Epithelial cell of esophagus (primary cell): ENCODE measurements around the gene GPR153.

ENCODE experiments used
- DNase-seq: peaks from one replicate; pipeline ENCODE4 v3.0.0; 2010; ENCODE audit warnings: low read depth
- H3K4me3 ChIP-seq: 2 replicates; pipeline ENCODE4 v1.5.1; 2011; ENCODE audit warnings: mild to moderate bottlenecking, low read length, control low read depth
- TF ChIP-seq, protein P1 (sequence below): IDR thresholded peaks from 2 replicates; pipeline ENCODE4 v1.5.1; 2011; ENCODE audit warnings: low read depth, mild to moderate bottlenecking, low read length, control low read depth, inconsistent platforms; ENCODE audit not compliant: insufficient read depth; ENCODE audit errors: missing control alignments

GPR153 gene

DNA sequence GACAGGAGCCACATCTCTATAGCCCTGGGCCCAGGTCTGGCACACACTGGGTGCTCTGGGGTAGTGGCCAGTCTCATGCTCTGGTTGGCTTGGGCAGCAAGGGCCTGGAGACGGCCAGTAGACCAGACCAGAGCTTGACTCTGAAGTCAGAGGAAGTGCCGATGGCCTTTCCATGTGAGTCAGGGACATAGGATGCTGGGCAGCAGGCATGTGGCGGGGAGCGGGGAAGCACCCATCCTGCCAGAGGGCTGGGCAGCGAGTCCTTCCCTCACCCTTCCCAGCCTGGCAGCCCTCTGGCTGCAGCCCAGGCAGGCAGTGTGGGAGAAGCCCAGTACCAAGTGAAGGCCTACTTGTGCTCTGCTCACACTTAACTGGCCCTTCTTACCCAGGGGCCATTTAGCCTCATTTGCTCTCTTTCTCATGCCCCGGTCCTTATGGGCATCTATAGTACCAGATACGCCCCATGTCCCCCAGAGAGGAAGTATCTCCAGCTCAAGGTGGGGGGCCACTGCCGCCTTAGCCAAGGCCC lies 3.3 kb downstream of the GPR153 start:
- no peak for DNase-seq
- no peak overlapping the region for H3K4me3 ChIP-seq
- TF ChIP-seq, protein P1, sequence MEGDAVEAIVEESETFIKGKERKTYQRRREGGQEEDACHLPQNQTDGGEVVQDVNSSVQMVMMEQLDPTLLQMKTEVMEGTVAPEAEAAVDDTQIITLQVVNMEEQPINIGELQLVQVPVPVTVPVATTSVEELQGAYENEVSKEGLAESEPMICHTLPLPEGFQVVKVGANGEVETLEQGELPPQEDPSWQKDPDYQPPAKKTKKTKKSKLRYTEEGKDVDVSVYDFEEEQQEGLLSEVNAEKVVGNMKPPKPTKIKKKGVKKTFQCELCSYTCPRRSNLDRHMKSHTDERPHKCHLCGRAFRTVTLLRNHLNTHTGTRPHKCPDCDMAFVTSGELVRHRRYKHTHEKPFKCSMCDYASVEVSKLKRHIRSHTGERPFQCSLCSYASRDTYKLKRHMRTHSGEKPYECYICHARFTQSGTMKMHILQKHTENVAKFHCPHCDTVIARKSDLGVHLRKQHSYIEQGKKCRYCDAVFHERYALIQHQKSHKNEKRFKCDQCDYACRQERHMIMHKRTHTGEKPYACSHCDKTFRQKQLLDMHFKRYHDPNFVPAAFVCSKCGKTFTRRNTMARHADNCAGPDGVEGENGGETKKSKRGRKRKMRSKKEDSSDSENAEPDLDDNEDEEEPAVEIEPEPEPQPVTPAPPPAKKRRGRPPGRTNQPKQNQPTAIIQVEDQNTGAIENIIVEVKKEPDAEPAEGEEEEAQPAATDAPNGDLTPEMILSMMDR = no peak

DNA sequence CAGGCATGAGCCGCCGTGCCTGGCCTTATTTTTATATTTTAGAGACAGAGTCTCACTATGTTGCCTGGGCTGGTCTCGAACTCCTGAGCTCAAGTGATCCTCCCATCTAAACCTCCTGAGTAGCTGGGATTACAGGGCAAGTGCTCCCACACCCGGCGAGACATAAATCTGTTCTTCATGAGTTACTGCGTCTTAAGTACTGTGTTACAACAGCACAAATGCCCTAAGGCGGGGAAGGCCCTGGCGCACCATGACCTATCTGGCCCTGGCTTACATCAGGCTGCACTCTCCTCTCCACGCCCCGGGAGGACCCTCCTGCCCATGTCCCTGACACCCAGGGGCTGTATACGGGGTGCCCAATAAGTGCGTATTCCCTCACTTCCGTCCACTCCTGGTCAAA lies 4.3 kb downstream of the GPR153 start:
- no peak for DNase-seq
- no peak overlapping the region for H3K4me3 ChIP-seq
- TF ChIP-seq, protein P1 = no peak

DNA sequence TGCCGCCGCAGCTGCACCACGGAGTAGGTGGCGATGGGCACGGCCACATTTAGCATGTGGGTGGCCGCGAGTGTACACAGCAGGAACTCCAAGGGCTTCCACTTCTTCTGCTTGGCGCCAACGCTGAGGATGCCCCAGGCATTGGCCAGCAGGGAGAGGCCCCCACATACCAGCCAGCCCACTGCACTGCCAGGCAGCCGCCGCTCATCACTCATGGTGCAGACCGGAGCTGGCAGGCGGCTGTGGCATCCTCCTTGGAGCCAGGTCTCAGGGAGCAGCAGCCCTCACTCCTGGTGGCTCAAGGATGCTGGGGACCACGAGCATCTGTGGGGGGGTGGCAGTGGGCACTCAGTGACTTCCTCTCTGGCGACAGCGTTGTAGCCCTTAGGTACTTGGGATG lies 6.2 kb downstream of the GPR153 start:
- DNase-seq = no peak
- no peak overlapping the region for H3K4me3 ChIP-seq
- TF ChIP-seq, protein P1 = no peak

DNA sequence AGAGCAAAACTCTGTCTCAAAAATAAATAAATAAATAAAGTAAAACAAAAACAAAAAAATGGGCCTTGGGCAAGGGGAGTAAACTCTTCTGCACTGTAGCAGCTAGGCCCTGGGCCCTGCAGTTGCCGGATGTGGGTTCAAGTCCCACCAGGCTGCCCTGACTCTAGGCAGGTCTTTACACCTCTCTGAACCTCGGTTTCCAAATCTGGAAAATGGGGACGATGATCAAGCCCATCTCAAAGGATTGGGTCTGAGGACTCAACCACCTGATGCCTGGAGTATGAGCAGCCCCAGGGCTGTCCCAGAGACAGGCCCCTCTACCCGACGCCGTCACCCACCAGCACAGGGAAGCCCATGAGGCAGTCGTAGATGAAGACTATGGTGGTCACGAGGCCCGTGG lies 7.5 kb downstream of the GPR153 start:
- no peak for DNase-seq
- H3K4me3 ChIP-seq = no peak overlapping the region
- TF ChIP-seq, protein P1 = no peak

DNA sequence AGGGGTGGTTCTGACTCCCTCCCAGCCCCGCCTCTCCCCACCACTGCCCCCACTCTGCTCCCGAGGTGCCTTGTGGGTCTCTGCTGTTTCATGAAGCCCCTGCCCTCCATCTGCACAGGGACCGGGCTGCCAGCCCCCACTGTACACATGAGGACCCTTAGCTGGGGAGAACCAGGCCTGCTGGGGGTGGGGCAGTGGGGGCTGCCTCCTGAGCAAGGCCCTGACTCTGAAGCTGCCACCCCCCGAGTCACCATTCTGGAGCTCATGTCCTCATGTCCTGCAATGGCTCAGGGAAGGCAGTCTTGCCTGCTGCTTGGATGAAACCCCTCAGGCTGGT lies 8.6 kb downstream of the GPR153 start:
- no peak for DNase-seq
- TF ChIP-seq, protein P1 = no peak
- no peak overlapping the region for H3K4me3 ChIP-seq

DNA sequence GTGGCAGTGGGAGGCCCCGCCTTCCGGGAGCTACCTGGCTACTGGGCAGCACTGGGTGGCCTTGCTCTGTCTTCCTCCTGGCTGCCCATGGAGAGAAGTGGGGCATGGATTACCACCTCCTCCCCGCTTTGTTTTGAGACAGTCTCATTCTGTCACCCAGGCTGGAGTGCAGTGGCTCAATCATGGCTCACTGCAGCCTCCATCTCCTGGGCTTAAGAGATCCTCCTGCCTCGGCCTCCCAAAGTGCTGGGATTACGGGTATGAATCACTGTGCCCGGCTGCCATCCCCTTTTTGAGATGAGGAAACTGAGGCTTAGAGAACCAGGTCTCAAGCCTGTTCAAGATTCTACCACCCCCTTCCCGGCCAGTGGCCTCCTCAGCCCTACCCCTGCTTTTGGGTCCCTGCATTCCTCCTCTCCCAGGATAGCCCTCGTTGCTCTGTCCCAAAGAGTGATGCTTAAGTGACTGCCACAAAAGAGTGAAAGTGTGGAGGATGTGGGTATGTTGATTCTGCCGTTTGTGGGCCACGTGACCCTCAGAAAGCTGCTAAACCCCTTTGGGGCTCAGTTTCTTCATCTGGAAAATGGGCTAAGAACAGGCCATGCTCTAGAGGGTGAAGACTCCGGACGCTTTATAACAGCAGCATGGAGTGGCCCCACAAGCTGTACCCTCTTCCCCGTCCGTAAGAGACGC lies 9.1 kb downstream of the GPR153 start:
- TF ChIP-seq, protein P1 = no peak
- H3K4me3 ChIP-seq = no peak overlapping the region
- no peak for DNase-seq

DNA sequence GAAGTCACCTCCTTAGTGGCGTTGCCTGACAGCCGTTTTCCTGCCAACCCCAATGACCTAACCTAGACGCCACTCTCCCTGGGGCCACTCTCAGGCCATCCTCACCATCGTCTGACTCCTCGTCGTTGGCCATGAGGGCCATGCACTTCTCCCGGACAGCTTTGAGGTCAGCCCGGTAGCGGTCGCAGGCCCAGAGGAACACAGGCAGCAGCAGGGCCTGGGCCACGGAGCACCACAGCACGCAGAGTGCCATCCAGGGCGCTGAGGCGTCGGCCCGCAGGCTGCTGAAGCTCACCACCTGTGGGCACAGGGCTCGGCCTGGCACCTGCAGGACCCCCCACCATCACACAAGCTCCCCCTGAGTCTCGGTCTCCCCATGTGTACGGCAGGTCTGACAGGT lies 9.7 kb downstream of the GPR153 start:
- no peak for DNase-seq
- TF ChIP-seq, protein P1 = no peak
- no peak overlapping the region for H3K4me3 ChIP-seq
